GM21528 (cell line): Measurements from ENCODE around the gene JUP.
"Not testable (repeated sequence)": the region's sequence is repeated elsewhere in the genome, so short reads cannot be mapped to it uniquely, and the experiment has no call there.

Source experiments
- ATAC-seq: cut with Tn5 transposase; IDR thresholded peaks from one replicate; pipeline ENCODE4 v1.9.1; 2021; ENCODE audit warnings: mild to moderate bottlenecking, moderate library complexity; ENCODE audit not compliant: unreplicated experiment, low FRiP score

Gene JUP

DNA sequence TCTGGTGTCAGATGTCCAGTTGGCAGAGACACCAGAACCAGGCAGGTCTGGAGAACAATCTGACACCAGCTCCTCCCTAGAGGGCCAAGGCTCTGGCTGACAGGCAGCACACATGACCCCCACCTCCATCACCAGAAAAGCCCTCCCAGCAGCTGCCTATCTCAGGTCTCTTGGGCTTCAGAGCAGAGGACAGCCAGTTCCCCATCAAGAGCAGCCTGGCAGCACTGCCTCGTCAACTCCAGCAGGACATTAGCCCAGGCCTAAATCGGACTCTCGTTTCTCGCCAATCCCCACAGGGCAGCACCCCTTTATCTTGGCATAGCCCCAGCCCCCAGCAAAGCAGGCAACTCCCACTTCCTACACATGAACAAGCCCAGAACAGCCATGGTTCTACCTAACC lies 4.4 kb downstream of the JUP start:
- ATAC-seq = no peak

DNA sequence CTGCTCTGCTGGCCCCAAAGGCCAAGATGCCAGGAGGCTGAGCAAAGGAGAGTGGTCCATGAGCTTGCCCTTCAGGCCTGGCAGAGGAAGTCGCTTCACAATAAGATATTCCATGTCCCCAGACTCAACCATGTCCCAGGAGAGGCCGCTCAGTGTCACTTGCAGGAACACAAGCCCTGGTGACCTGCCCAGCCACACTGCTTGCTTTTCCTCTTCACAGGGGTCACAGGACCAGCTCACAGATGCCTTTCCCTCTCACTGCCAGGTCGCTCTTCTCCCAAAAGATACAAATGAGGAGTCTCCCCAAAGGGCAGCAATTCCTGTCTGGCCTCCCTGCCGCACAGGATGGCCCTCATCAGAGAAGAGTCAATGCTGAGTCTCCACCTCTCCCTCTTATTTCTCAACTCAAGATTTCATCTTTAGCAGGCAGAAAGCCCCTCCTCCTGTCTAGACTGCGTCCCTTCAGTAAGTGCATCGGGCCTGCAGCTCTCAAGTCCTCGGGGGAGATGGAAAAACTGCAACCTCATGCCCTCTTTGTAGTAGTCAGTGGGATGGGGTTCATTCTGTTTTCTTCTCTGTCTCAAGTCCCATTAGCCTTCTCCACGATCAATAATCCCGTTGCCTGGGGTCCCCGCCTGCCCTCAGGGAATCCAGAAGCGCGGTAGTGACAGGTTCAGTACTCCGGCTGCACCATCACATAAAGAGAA lies 5.0 kb downstream of the JUP start:
- no peak for ATAC-seq

DNA sequence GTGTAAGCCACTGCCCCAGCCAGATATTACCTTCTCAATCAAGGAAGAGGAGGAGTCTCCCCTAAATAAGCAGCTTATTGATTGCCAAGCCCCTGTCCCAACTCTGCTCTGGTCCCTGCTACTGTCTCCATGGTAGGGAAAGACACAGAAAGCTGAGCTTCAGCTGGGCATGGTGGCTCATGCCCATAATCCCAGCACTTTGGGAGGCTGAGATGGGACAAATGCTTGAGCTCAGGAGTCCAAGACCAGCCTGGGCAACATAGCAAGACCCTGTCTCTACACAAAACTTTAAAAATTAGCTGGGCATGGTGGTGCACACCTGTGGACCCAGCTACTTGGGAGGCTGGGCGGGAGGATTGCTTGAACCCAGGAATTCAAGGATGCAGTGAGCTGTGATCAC lies 6.6 kb downstream of the JUP start:
- no peak for ATAC-seq

DNA sequence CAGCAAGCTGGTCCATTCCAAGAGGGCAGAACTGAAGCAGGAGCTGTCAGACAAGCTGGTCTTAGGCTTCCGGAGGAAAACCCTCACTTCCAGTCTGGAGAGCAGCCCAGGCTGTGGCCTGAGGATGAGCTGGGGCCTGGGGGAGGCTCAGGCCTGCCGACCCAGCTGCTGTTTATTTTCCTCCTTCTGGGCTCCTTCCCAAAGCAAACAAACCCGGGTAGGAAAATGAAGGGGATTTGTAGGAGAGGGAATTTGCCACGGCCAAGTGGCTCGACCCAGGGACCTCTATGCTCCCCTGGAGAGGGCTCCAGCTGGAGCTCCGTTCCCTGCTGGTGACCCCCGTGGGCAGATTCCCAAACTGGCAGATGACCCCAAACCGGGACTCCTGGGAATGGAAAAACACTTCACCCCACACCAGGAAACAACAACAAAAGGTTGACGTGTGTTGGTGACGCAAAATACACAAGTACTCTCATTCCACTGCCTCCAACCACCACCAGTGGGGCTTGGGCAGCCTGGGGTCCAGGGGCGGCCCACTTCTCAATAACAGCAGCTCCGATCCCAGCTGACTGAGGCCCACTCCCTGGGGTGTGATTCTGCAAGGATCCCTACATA lies 8.8 kb downstream of the JUP start:
- no peak for ATAC-seq

DNA sequence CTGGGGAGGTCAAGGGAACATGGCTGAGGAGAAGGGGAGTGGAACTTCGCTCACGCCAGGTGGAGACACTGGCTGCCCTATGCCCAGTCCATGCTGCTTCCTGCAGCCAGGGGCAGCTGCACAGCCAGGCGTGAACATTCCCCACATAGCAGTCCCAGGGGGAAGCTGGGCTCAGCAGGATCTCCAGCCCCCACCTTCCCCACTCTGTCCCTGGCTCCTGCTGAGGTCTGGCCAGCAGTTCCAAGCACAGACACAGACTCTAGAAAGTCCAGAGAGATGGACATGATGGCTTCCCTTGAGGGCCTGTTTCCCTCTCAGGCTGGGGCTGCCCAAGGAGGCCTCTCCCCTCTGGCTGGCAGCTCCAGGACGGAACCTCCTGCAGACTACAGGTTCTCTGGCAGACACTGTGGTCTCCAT lies 9.3 kb downstream of the JUP start:
- no peak for ATAC-seq

DNA sequence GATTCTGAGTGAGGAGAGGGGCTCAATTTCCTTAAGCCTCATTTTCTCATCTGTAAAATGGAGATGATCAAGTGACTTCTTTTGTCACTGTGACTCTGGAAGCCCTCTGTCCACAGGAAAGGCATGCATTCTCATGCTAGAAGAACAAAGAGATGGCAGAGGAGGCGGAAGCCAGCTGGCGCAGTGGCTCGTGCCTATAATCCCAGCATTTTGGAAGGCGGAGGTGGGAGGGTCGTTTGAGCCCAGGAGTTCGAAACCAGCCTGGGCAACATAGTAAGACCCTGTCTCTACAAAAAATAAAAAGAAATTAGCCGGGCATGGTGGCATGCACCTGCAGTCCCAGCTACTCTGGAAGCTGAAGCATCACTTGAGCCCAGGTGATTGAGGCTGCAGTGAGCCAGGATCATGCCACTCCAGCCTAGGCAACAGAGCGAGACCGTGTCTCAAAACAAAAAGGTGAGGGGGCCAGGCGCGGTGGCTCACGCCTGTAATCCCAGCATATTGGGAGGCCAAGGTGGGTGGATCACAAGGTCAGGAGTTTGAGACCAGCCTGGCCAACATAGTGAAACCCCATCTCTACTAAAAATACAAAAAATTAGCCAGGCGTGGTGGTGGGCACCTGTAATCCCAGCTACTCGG lies 10.1 kb downstream of the JUP start:
- ATAC-seq = not testable (repeated sequence)

DNA sequence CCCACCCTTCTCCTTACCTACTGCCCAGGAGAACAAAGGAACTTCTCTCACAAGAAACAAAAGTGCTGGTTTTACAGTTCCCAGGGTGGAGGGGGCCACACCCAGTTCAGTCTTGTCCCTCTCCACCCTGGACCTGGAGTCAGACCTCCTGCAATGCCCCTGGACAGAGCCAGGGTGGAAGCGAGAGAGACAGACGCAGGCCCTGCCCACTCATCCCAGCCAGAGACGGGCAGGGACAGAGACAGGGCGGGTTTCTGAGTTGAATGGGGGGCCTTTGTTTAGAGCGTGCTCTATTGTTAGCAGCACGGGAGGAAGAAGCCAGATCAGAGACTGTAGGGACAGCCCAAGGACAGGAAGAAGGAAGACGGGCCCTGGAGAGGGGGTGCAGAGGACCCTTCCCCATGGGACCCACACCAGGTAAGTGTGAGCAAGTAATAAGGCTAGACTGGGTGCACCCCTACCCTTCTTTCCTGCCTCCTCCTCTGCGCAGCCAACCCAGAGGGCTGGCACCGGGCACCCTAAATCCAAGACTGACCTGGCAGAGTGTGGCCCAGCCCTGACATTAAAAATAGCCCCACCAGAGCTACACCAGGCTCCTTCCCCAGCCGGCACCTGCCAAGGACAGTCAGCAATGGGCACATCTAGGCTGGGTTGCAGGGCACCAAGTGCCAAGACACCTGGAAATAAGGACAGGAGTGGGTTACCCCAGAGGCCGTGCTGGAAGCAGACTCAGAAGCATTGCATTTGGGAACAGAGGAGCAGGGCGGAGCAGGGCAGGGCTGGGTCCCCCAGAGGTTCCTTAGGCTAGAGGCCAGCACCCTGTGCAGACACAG lies 10.9 kb downstream of the JUP start:
- ATAC-seq = no peak

DNA sequence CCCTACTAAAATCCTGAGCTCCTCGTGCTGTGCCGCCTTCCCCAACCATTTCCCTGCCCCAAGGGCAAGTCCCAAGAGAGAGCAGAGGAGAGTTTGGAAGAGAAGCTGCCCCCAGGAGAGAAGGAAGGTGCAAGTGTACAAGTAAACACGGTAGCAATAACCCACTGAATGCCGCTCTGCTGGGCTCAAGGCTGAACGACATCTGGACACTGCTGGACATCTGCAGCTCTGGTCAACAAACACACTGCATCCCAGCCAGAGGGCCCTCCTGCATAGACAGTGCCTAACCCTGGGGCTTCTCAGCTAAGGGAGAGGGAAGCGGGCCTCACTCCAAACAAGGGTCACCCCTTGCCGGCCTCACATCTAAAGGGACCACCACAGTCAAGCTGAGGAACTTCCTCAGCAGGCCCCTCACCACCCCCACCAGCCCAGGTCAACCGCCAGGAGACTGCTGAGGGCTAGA lies 12.7 kb downstream of the JUP start:
- ATAC-seq = no peak

DNA sequence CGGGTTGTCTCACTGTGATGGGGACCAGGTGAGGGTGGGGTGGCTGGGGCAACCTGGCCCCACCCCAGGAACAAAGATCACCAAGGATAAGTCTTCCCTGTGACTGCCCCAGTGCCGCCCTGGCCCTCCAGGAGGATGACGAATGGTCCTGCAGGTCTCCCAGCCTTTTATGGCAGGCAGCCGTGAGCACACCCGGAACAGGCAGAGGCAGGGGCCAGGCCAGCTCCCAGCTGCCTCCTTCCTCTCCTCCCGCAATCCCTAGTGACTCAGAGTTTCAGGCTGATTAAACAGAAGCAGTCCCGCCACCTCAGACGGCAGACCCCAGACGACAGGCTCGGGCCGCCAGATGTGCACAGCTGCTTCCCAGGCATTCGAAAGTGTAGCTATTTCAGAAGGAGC lies 13.3 kb downstream of the JUP start:
- ATAC-seq = no peak

DNA sequence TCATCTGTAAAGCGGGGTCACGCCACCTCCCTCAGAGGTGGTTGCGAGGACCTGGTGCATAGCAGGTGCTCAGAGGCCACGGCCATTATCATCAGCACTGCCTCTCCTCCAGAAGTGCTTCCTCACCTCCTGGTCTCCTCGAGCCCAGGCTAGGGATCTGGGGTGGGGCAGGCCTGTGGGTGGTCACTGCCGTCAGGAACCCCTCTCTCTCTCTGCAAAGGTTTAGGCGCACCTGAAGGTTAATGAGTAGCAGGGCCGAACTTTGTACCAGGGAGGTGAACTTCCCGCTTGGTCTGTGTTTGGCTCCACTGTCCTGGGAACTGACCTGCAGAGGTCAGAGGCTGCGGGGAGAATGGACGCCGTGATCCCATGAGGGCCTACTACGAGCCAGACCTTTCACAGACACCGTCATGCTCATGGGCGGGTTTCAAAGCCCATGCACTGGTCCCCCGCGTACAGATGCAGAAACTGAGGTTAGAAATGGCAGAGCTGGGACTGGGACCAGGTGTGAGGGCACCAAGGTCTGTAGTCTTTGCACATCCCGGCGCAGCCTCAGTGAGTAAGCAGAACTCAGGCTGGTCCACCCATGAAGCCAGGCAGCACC lies 13.8 kb downstream of the JUP start:
- no peak for ATAC-seq

DNA sequence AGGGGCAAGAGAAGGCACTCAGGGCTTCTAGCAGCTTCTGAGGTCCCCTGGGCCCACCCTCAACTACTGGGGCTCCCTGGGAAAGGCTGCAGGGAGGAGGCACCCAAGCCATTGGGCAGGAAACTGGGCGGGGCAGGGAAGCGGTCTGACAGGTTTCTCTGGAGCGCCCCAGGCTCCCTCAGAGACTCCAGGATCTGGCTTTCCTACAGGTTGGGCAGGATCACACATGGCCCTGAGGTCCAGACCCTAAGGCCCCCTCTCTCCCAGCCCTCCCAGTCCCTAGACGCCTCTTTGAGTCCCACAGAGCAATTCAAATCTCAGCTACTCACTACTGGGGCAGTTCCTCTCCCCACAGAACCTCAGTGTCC lies 14.3 kb downstream of the JUP start:
- ATAC-seq = no peak

DNA sequence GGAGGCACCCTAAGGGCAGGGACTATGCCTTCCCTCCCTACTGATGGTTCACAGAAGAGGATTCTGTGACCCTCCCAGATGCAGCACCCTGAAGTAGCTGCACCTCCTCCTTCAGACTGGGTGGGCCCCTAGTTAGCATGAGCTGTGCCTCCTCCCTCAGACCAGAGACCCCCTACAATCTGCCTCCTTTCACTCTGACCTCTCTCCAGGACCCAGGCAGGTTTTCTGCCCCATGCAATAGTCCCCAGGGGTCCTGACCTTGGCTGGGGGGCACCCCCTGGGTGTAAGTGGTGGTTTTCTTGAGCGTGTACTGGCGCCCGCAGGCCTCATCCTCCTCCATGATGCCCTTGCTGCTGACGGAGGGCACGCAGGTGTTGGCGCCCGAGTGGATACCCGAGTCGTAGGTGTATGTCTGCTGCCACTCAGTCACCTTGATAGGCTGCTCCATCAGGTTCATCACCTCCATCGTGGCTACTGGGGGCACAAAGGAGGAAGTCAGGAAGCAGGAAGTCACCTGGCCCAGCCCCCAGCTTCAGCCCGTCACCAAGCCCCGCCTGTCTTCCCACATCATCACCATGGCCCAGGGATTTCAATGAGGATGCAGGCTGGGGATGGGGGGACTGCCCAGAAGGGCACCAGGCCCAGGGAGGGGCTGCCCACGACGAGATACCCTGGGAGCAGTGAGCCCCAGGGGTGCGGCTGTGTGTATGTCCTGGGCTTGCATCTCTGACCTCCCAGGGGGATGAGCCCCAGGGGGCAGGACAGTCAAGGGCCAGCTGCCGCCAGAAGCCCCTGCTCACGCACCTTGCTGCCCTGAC lies 14.9 kb downstream of the JUP start:
- no peak for ATAC-seq

DNA sequence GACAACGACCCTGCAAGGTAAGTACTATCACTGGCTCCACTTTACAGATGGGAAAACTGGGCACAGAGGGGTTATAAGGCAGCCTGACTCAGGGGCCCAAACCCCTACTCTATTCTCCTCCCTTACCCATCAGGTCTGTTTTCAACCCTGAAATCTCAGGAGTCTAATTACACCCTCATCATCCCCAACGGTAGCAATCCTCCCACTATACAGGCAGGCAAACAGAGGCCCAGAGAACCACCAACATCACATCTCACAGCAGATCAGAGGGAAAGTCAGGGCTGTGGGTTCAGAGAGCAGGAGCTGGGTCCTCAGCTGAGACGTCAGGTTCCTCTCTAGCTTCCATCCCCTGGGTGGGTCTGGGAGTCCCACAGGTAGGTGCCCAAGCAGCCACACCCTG lies 16.5 kb downstream of the JUP start:
- ATAC-seq = no peak

DNA sequence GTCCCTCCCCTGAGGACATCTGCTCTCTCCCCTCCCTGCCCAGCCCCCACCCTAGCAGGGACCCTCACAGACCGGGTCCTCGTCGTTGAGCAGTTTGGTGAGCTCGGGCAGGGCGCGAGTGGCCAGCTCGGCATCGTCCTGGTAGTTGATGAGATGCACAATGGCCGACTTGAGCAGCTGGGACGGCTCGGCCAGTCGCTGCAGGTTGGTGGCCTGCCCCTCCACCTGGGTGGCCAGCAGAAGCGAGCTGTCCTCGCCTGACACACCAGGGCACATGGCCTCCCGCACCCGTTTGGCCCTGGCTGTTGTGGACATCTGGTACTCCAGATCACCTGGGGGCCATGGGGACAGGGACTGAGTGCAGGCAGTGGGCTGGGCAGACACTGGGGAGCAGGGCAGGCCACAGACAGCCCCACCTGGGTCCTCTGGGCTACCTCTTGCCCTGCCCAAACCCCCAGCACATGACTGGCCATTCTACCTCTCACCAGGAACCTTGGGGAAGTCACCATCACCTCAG lies 17.1 kb downstream of the JUP start:
- no peak for ATAC-seq

DNA sequence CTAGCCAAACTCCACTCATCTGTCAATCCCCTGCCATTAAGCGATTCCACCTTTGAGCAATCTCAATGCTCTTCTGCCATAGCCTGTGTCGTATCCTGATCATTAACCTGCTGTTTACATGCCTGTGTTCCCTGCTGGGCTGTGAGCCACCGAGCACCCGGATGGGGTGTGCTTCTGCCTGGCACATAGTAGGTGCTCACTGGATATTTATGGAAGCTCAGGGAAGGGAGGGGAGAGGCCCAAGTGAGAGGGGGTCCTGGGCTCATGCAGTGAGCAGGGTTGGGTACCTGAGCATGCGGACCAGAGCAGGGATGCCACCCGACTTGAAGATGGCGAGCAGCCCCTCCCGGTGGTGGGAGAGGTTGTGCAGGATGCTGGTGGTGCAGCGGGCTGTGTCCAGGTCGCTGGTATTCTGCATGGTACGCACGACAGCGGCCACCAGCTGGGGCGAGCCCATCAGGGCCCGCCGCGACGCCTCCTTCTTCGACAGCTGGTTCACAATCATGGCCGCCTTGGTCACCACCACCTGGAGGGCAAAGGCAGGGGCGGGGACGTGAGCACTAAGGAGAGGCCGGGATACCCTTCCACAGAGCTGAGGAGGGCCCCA lies 17.7 kb downstream of the JUP start:
- ATAC-seq = no peak

DNA sequence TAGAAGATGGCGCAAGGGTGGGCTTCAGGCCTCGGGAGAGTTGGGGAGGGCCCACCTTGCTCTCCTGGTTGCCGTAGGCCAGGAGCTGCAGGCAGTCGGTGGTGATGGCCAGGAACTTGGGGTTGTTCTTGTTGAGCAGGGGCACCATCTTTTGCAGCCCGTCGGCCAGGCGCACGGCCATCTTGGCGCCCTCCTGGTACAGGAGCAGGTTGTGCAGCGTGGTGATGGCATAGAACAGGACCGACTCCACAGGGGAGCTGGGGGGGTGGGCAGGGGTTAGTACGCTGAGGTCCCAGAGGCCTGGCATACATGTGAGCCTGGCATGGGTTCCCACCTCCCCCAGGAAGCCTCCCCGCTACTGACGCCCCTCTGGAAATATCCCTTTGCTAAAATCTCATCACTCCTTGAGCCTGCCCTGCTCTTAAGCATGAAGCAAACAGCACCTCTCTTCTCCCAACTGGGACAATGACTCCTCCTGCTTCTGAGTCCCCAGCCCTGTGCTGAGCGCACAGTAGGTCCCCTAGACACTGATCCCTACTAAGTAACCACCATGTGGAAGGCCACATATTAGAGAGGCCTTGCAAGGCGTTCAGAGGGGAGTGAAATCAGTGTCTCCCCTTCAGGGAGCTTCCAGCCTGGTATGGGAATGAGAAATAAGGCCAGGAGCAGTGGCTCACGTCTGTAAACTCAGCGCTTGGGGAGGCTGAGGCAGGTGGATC lies 19.0 kb downstream of the JUP start:
- ATAC-seq = no peak

DNA sequence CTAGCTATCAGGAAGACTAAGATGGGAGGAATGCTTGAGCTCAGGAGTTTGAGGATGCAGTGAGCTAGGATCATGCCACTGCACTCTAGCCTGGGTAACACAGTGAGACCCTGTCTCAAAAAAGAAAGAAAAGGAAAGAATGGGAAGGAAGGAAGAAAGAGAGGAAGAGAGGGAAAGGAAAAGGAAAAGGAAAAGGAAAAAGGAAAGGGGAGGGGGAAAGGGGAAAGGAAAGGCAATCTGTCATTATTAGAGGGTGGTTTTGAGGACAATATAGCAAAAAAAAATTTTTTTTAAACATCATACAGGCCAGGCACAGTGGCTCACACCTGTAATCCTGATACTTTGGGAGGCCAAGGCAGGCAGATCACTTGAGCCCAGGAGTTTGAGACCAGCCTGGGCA lies 20.4 kb downstream of the JUP start:
- ATAC-seq = no peak

DNA sequence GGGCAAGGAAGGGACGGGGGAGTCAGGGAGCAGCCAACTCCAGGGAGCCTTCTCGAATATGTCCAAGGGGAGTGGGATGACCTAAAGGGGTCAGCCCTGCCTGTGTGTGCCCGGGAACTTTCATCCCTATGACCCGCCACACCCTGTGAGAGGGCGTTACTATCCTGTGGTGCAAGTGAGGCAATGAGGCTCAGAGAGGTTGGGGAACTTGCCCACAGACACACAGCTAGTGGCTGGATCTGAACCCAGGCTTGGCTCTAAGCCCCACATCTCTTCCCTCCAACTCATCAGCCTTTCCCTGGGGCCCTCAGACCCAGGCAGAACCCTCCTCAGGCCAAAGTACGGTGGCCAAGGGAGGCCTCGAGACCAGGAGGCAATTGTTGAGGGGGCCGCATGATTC lies 23.2 kb downstream of the JUP start:
- ATAC-seq = no peak

DNA sequence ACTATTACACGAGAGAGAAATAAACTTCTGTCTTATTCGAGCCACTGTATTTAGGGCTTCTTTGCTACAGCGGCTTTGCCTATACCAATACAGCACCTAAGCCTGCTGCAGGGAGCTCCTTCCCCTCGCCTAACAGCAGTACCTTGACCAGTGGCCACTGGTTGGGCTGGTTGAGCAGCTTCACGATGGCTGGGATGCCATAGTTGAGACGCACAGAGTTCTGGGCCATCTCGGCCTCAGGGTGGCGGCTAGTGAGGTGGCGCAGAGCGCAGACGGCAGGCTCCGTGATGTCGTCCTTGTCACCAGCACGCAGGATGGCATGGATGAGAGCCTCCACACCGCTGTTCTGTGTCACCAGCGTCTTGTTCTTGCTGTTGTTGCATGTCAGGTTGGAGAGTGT lies 23.7 kb downstream of the JUP start:
- no peak for ATAC-seq
